ENCODE measurements around the gene BLID. TPM values are rescaled to one million over a fixed set of nuclear protein-coding genes. Genes with fewer than 3 reads are reported as not detected.

Gene BLID, protein sequence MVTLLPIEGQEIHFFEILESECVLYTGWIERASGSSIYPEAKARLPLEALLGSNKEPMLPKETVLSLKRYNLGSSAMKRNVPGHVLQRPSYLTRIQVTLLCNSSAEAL
- total RNA-seq (1.2 TPM), polyA plus RNA-seq (ENCODE audit: insufficient read depth in 1 of 8, insufficient read length in 8 of 8, low replicate concordance in 1 of 8) (not detected)
- long read RNA-seq, donor 1: 0 reads
- long read RNA-seq, donor 2: 0 reads
- long read RNA-seq, donor 3: 0 reads
- long read RNA-seq, donor 4: 0 reads
- long read RNA-seq, donor 5: 0 reads
- long read RNA-seq, donor 6: 0 reads
- long read RNA-seq, donor 7: 0 reads
- long read RNA-seq, donor 8: 0 reads
- long read RNA-seq, donor 9: 0 reads
- long read RNA-seq, donor 10: 0 reads
- long read RNA-seq, donor 11: 0 reads

DNA sequence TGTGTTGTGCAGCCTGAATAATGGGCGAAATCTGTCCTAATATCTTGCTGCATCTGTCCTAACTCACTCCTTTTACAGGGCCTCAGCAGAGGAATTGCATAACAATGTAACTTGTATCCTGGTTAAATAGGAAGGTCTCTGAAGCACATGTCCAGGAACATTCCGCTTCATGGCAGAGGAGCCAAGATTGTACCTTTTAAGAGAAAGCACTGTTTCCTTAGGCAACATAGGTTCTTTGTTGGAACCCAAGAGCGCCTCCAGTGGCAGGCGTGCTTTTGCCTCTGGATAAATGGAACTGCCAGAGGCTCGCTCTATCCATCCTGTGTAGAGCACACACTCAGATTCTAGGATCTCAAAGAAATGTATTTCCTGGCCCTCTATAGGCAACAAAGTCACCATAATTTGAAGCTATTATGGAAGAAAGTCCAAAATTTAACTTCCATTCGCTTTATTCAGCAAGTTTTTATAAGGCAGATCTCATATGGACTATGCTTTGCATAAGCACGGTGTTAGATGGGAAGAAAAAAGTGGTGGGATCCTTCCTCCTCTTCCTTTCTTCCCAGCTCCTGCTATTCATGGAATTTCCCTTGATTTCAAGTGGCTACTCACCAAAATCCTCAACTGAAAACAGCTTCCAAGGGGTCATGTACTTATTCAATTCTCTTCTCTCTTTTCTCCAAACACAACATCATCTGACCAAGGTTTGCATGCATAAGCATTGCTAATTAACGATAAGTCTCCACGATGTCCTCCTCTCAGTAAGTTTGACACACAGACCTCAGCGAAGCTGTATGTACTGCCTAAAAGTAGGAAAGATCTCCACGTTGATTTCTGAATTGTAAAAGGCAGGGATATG, at the start of gene BLID:
Gene BLID, minus strand, starts transcription at position 692 of the 856 bp plus-strand sequence. Its CDS starts 293 bp downstream, at position 399.
- no peak within 1 kb of the TSS for H3K4me3 ChIP-seq (ENCODE audit: low read length)
- peak within 1 kb of the TSS; percentile 2 for H3K27ac ChIP-seq (ENCODE audit: low read length)

DNA sequence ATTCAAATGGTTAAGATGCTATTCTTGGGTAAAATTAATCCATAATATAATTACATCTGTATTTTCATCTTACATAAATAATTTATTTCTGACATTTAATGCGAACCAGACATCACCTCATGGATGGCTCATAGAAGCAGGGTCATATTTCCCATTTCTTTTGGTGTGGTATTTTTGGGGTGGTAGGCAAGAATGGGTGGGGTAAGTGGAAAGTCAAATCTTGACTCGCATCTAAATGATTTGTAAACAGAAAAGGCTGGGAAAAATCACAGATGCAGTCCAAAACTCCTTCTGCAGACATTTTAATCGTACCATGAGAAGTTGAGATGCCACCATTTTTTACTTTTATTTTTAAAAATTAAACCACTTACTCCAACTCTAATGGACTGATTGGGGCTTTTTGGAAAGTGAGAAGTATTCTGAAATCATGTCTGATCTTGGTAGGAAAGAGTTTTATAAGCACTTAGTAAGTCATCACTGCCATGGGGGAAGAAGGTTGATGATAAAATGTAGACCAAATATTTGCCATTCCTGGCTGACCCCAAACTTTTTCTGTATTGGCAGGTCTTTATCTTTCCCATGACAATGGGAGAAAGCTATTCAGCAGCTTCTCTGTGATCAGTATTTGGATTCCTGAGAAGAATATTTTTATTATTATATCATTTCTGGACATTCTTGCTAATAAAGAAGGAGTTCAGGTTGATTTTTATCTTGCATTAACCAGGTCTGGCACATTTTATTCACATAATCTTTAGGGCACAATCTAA, 47.2 kb upstream of the BLID start:
- Histone ChIP-seq H3K36me3 (ENCODE audit: control insufficient read depth, insufficient read depth, low read length) (no peaks in the 10 kb centered on the region), H3K27me3 (ENCODE audit: control insufficient read depth, insufficient read depth, low read length) (no peaks in the 10 kb centered on the region), H3K27ac (ENCODE audit: low read length) (no peak overlapping the region), H3K4me3 (ENCODE audit: low read length) (no peak overlapping the region), H3K4me1 (ENCODE audit: control insufficient read depth, insufficient read depth, low read length) (peaks cover 22% of the 10 kb centered on the region), H3K9me3 (replicated peaks; ENCODE audit: control insufficient read depth, low read depth, low read length) (no peaks in the 10 kb centered on the region)
- no CpG with 5 or more reads among the region's 3 CpGs for WGBS (ENCODE audit: insufficient coverage)
- DNase-seq: no peak

More for the DNA sequence above, at the start of gene BLID:
- WGBS (ENCODE audit: insufficient coverage): 64% methylated on average over 1 of the region's 11 CpGs
- peak; percentile 38 for DNase-seq
- Histone ChIP-seq H3K36me3 (ENCODE audit: control insufficient read depth, insufficient read depth, low read length) (no peaks in the 10 kb centered on the region), H3K9me3 (replicated peaks; ENCODE audit: control insufficient read depth, low read depth, low read length) (no peaks in the 10 kb centered on the region), H3K4me1 (ENCODE audit: control insufficient read depth, insufficient read depth, low read length) (peaks cover 9% of the 10 kb centered on the region), H3K27me3 (ENCODE audit: control insufficient read depth, insufficient read depth, low read length) (no peaks in the 10 kb centered on the region)

DNA sequence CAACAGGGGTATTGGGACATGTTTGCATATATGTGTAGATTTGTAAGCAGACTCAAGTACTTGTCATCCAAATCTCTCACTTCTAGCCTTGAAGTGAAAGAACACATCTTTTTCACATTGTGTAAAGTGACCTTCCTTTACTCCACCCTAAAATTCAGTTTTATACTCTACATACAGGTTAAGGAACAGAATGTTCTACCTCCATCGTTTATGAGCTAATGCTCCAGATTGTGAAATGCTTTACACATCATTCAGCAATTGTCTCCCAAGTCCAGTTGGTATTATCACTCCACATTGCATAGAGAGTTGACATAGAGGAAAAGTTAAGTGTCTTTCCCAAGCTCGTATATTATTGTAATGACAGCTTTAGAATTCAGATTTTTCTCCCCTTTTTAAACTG, 46.1 kb upstream of the BLID start:
- Histone ChIP-seq H3K36me3 (ENCODE audit: control insufficient read depth, insufficient read depth, low read length) (no peaks in the 10 kb centered on the region), H3K27ac (ENCODE audit: low read length) (no peak overlapping the region), H3K4me3 (ENCODE audit: low read length) (no peak overlapping the region), H3K27me3 (ENCODE audit: control insufficient read depth, insufficient read depth, low read length) (no peaks in the 10 kb centered on the region), H3K4me1 (ENCODE audit: control insufficient read depth, insufficient read depth, low read length) (peaks cover 24% of the 10 kb centered on the region), H3K9me3 (replicated peaks; ENCODE audit: control insufficient read depth, low read depth, low read length) (no peaks in the 10 kb centered on the region)
- DNase-seq: no peak
- WGBS (ENCODE audit: insufficient coverage): no CpG with 5 or more reads among the region's 2 CpGs

GRCh38 chr11:122160841-122161590, 45.0 kb upstream of the BLID start:
- Histone ChIP-seq H3K4me3 (ENCODE audit: low read length) (no peak overlapping the region), H3K27ac (ENCODE audit: low read length) (no peak overlapping the region)

DNA sequence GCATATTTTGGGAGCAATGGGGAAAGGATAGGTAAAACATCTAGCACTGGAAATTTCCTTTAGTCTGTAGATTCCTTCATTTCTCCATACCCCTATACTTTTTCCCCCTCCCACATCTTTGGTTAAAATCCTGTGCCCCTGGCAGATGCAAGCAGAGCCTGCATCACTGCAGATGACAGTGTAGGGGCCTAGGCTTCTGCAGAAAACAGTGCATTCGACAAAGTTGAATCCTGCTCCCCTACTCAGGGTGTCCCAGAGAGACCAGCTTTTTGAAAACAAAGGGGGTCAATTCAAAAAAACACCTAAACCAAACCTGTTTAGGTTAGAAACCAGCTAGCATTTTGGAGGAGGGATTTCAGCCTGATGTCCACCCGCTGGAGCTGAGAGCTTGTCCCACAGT, 43.8 kb upstream of the BLID start:
- H3K4me1 ChIP-seq (ENCODE audit: control insufficient read depth, insufficient read depth, low read length): peaks cover 23% of the 10 kb centered on the region
- no peaks in the 10 kb centered on the region for H3K27me3 ChIP-seq (ENCODE audit: control insufficient read depth, insufficient read depth, low read length)
- peak overlapping the region; percentile 87 for H3K27ac ChIP-seq (ENCODE audit: low read length)
- no peak overlapping the region for H3K4me3 ChIP-seq (ENCODE audit: low read length)
- no peak for DNase-seq
- no peaks in the 10 kb centered on the region for H3K36me3 ChIP-seq (ENCODE audit: control insufficient read depth, insufficient read depth, low read length)
- no peaks in the 10 kb centered on the region for H3K9me3 ChIP-seq (replicated peaks; ENCODE audit: control insufficient read depth, low read depth, low read length)
- WGBS (ENCODE audit: insufficient coverage): no CpG with 5 or more reads among the region's 2 CpGs

More at GRCh38 chr11:122160841-122161590, 45.0 kb upstream of the BLID start:
- WGBS (ENCODE audit: insufficient coverage): 100% methylated on average over 2 of the region's 6 CpGs
- no peak for DNase-seq
- H3K4me1 ChIP-seq (ENCODE audit: control insufficient read depth, insufficient read depth, low read length): peaks cover 29% of the 10 kb centered on the region
- no peaks in the 10 kb centered on the region for H3K9me3 ChIP-seq (replicated peaks; ENCODE audit: control insufficient read depth, low read depth, low read length)
- H3K36me3 ChIP-seq (ENCODE audit: control insufficient read depth, insufficient read depth, low read length): no peaks in the 10 kb centered on the region
- no peaks in the 10 kb centered on the region for H3K27me3 ChIP-seq (ENCODE audit: control insufficient read depth, insufficient read depth, low read length)

GRCh38 chr11:122159173-122159721, 43.2 kb upstream of the BLID start:
- Histone ChIP-seq H3K4me3 (ENCODE audit: low read length) (no peak overlapping the region), H3K27me3 (ENCODE audit: control insufficient read depth, insufficient read depth, low read length) (no peaks in the 10 kb centered on the region), H3K9me3 (replicated peaks; ENCODE audit: control insufficient read depth, low read depth, low read length) (no peaks in the 10 kb centered on the region), H3K27ac (ENCODE audit: low read length) (peak overlapping the region; percentile 87), H3K36me3 (ENCODE audit: control insufficient read depth, insufficient read depth, low read length) (no peaks in the 10 kb centered on the region), H3K4me1 (ENCODE audit: control insufficient read depth, insufficient read depth, low read length) (peaks cover 23% of the 10 kb centered on the region)
- peak; percentile 95 for DNase-seq
- 24% methylated on average over 7 of the region's 12 CpGs for WGBS (ENCODE audit: insufficient coverage)

DNA sequence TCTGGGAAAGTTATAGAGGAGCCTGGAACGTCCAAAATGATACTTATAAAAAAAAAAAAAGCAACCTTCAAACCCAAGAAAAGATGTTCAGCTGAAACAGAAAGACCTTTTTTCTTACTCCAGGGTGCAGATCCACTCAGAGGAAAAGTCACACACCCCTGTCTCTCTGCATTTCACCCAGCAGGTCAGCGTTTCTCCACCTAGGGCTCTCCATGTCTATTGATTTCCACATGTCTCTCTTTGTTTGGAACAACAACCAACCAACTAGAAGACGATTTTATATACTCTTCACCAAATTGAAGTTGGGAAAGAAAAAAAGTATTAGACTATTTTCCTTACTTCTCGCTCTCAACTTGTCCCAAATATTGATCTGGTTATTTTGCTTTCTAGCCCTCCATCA, 42.2 kb upstream of the BLID start:
- H3K36me3 ChIP-seq (ENCODE audit: control insufficient read depth, insufficient read depth, low read length): no peaks in the 10 kb centered on the region
- no peaks in the 10 kb centered on the region for H3K9me3 ChIP-seq (replicated peaks; ENCODE audit: control insufficient read depth, low read depth, low read length)
- peaks cover 23% of the 10 kb centered on the region for H3K4me1 ChIP-seq (ENCODE audit: control insufficient read depth, insufficient read depth, low read length)
- H3K4me3 ChIP-seq (ENCODE audit: low read length): peak overlapping the region; percentile 37
- H3K27ac ChIP-seq (ENCODE audit: low read length): peak overlapping the region; percentile 87
- WGBS (ENCODE audit: insufficient coverage): no CpG with 5 or more reads among the region's 4 CpGs
- no peak for DNase-seq
- H3K27me3 ChIP-seq (ENCODE audit: control insufficient read depth, insufficient read depth, low read length): no peaks in the 10 kb centered on the region

DNA sequence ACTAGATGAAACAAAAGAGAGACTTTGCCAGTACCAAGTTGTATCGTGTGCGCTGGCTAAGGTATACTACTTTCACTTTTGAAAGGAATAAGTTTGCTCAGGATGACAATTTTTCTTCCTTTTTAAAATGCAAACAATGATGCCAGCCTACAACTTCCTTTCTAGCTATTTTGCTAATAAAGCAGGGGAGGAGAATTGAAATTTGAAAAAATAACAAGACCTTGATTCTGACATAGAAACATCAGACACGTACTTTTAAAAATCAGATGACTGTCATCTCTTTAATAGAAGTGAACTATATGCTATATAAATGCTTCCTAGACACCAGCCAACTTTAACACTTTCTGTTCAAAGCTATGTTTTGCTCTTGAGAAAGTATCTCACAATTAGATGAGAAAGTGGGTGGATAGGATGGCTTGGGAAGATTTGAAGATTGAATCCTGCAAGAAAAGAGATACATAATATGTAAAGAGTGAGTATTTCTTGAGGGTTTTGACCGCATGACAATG, 41.7 kb upstream of the BLID start:
- peak; percentile 67 for DNase-seq
- no peaks in the 10 kb centered on the region for H3K36me3 ChIP-seq (ENCODE audit: control insufficient read depth, insufficient read depth, low read length)
- H3K27me3 ChIP-seq (ENCODE audit: control insufficient read depth, insufficient read depth, low read length): no peaks in the 10 kb centered on the region
- H3K4me3 ChIP-seq (ENCODE audit: low read length): peak overlapping the region; percentile 37
- H3K4me1 ChIP-seq (ENCODE audit: control insufficient read depth, insufficient read depth, low read length): peaks cover 23% of the 10 kb centered on the region
- no peaks in the 10 kb centered on the region for H3K9me3 ChIP-seq (replicated peaks; ENCODE audit: control insufficient read depth, low read depth, low read length)
- no CpG with 5 or more reads among the region's 4 CpGs for WGBS (ENCODE audit: insufficient coverage)
- peak overlapping the region; percentile 87 for H3K27ac ChIP-seq (ENCODE audit: low read length)

DNA sequence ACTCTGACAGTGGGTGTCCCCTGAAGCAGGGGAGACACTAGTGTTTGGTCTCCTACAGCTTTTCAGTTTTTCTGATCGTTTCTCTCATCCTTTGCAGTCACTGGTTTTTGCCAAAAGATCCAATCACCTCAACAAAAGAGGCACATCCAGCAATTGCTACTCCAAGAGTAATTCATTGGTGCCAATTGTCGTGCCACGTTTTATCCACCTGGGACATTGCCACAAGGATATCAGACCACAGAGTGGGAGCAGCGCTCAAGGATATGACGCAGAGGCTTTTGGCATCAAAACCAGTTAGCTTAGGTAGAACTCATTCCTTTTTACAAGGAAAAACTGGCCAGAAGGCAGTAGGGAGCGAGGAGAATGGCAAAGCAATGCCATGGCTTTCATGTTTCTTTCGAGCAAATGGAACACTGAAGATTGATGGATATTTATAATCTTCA, 40.9 kb upstream of the BLID start:
- Histone ChIP-seq H3K4me1 (ENCODE audit: control insufficient read depth, insufficient read depth, low read length) (peaks cover 23% of the 10 kb centered on the region), H3K4me3 (ENCODE audit: low read length) (peak overlapping the region; percentile 37), H3K27ac (ENCODE audit: low read length) (peak overlapping the region; percentile 87), H3K27me3 (ENCODE audit: control insufficient read depth, insufficient read depth, low read length) (no peaks in the 10 kb centered on the region), H3K36me3 (ENCODE audit: control insufficient read depth, insufficient read depth, low read length) (no peaks in the 10 kb centered on the region), H3K9me3 (replicated peaks; ENCODE audit: control insufficient read depth, low read depth, low read length) (no peaks in the 10 kb centered on the region)
- 53% methylated on average over 3 of the region's 7 CpGs for WGBS (ENCODE audit: insufficient coverage)
- peak; percentile 84 for DNase-seq

Measured in muscle of leg (tissue), 16 donors.